GM12878 (cell line): ENCODE results near the gene HBQ1. TPM values are rescaled to one million over a fixed set of nuclear protein-coding genes. Genes with fewer than 3 reads are reported as not detected.

ENCODE experiments used
- ATAC-seq: fragments of 200-7000 bp; cut with Tn5 transposase; 3 replicates; pipeline ENCODE4 v1.9.1; 2020; ENCODE audit warnings: mild to moderate bottlenecking, moderate library complexity
- BruUV-seq: library from RNA; stranded (reverse); fragments of 400-500 nt; replicated peaks from 2 replicates; lab custom pipeline; 2021; lab: Mats Ljungman, UMichigan
- CTCF ChIA-PET: fragments of 300-600 bp; sonication (Branson Sonifier 250); formaldehyde crosslinking; extraction: SDS; loops from one replicate; lab custom pipeline; 2021; ENCODE audit warnings: inconsistent platforms; lab: Yijun Ruan, JAX
- POLR2A ChIA-PET: fragments of 350-600 bp; formaldehyde crosslinking; extraction: SDS; loops from one replicate; lab custom pipeline; 2021; ENCODE audit warnings: inconsistent platforms; lab: Charles Lee
- RAD21 ChIA-PET: fragments of 300-600 bp; sonication (Branson Sonifier 250); formaldehyde crosslinking; loops from one replicate; lab custom pipeline; 2023; ENCODE audit warnings: antibody characterized with exemption; ENCODE audit not compliant: unreplicated experiment; lab: Charles Lee
- SMC1A ChIA-PET: fragments of 300-600 bp; sonication (Branson Sonifier 250); formaldehyde crosslinking; loops from one replicate; lab custom pipeline; 2023; ENCODE audit not compliant: unreplicated experiment, uncharacterized antibody; lab: Charles Lee
- DNase-seq: peaks from one replicate; pipeline ENCODE4 v3.0.0-alpha.2; 2011; ENCODE audit warnings: low read depth, low spot score
- FAIRE-seq: peaks from 3 replicates; lab custom pipeline; 2011; peaks lifted over from hg19 to GRCh38; lab: Jason Lieb, UNC
- H2AFZ ChIP-seq: 2 replicates; pipeline ENCODE4 v1.6.0; 2011; ENCODE audit warnings: low read depth, low read length, control low read depth; ENCODE audit not compliant: control insufficient read depth
- H3K27ac ChIP-seq: 2 replicates; pipeline ENCODE4 v1.5.1; 2011; ENCODE audit warnings: control low read depth; ENCODE audit not compliant: control insufficient read depth, insufficient read depth
- H3K27me3 ChIP-seq, 2 experiments: replicated peaks in 1 of 2; 2 replicates each; pipeline versions ENCODE4 v1.6.0 to v1.6.1; 2011; ENCODE audit warnings: low read length in 1 of 2; ENCODE audit not compliant: control insufficient read depth in 2 of 2, insufficient read depth in 2 of 2
- H3K36me3 ChIP-seq, 2 experiments: 2 replicates each; pipeline ENCODE4 v1.5.1; 2011; ENCODE audit warnings: low read length in 1 of 2; ENCODE audit not compliant: control insufficient read depth in 2 of 2, insufficient read depth in 2 of 2
- H3K4me1 ChIP-seq: 2 replicates; pipeline ENCODE4 v1.6.1; 2011; ENCODE audit warnings: mild to moderate bottlenecking, low read length, moderate library complexity, mixed read lengths; ENCODE audit not compliant: control insufficient read depth, insufficient read depth
- H3K4me2 ChIP-seq: 2 replicates; pipeline ENCODE4 v1.6.0; 2011; ENCODE audit warnings: control low read depth; ENCODE audit not compliant: control insufficient read depth, insufficient read depth
- H3K4me3 ChIP-seq: fragments of 200-600 bp; sonication (generic); 2 replicates; pipeline ENCODE4 v1.5.1; 2016
- H3K79me2 ChIP-seq: 2 replicates; pipeline ENCODE4 v1.6.0; 2011; ENCODE audit warnings: low read length; ENCODE audit not compliant: control insufficient read depth, insufficient read depth
- H3K9ac ChIP-seq: 2 replicates; pipeline ENCODE4 v1.8.0; 2011; ENCODE audit warnings: low read length, control low read depth, mixed read lengths; ENCODE audit not compliant: control insufficient read depth, insufficient read depth
- H3K9me3 ChIP-seq: replicated peaks from 3 replicates; pipeline ENCODE4 v1.5.1; 2011; ENCODE audit warnings: mild to moderate bottlenecking, low read length; ENCODE audit not compliant: control insufficient read depth, insufficient read depth
- H4K20me1 ChIP-seq: 2 replicates; pipeline ENCODE4 v1.6.0; 2011; ENCODE audit not compliant: control insufficient read depth, insufficient read depth
- CREB1 ChIP-seq: IDR thresholded peaks from 2 replicates; pipeline ENCODE4 v1.6.1; 2012; ENCODE audit warnings: low read depth, mild to moderate bottlenecking, inconsistent platforms
- MXI1 ChIP-seq: fragments of 150-350 bp; IDR thresholded peaks from 2 replicates; pipeline ENCODE4 v1.6.1; 2011; ENCODE audit warnings: low read depth, mild to moderate bottlenecking, inconsistent platforms, low read length, improper control_type of control experiment
- NBN ChIP-seq: fragments of 450-650 bp; IDR thresholded peaks from 2 replicates; pipeline ENCODE4 v1.6.1; 2016
- RUNX3 ChIP-seq: IDR thresholded peaks from 2 replicates; pipeline ENCODE4 v1.6.1; 2012; ENCODE audit warnings: low read length, inconsistent platforms
- SPI1 ChIP-seq: IDR thresholded peaks from 2 replicates; pipeline ENCODE4 v1.6.1; 2011; ENCODE audit warnings: low read depth, mild to moderate bottlenecking, low read length, moderate library complexity, borderline replicate concordance; ENCODE audit not compliant: insufficient read depth
- TBL1XR1 ChIP-seq: IDR thresholded peaks from 2 replicates; pipeline ENCODE4 v1.6.1; 2012; ENCODE audit warnings: low read depth, low read length, improper control_type of control experiment
- TCF3 ChIP-seq: IDR thresholded peaks from 2 replicates; pipeline ENCODE4 v1.6.1; 2012; ENCODE audit warnings: low read depth, mild to moderate bottlenecking, low read length, borderline replicate concordance; ENCODE audit not compliant: insufficient read depth
- WGBS: methylation state at CpG from one replicate; pipeline ENCODE4 v1.1.6; 2016; ENCODE audit warnings: low lambda C conversion rate; ENCODE audit not compliant: insufficient replicate concordance, insufficient coverage; ENCODE audit errors: missing lambda C conversion rate; 5-methylcytosine and 5-hydroxymethylcytosine counted together
- in situ Hi-C: fragments of 300-500 bp; cut with MboI; formaldehyde crosslinking; loops from 9 replicates; pipeline ENCODE4 v1.14.3; 2018; ENCODE audit warnings: mixed read lengths
- intact Hi-C: fragments of 100-400 bp; cut with micrococcal nuclease; formaldehyde crosslinking; loops from one replicate; pipeline ENCODE4 v1.14.2; 2022; ENCODE audit not compliant: unreplicated experiment
- polyA plus RNA-seq, 11 experiments: library from polyadenylated mRNA; depleted of rRNA in 4 of 11; unstranded in 6 of 11; stranded (reverse) in 5 of 11; fragments of >200 nt; fragmentation: Nextera tagmentation in 4 of 11; fragmentation: Illumina TruSeq in 1 of 11; extraction: Ambion mirVana in 4 of 11; extraction: Trizol in 1 of 11; gene quantifications; 1 replicate in 1 of 11; 2 replicates in 10 of 11; pipeline versions ENCODE4 v1.2.1 to v1.2.3, GENCODE V29; 2011 to 2016; ENCODE audit warnings: inconsistent platforms in 2 of 11, missing spikeins in 2 of 11, low read depth in 1 of 11
- total RNA-seq, 4 experiments: library from RNA; depleted of rRNA in 3 of 4; stranded (reverse); fragments of >200 nt in 3 of 4; fragmentation: Illumina TruSeq in 1 of 4; extraction: Trizol in 1 of 4; gene quantifications; 2 replicates each; pipeline versions ENCODE4 v1.2.1 to v1.2.3, GENCODE V29; 2013 to 2021
- TF ChIP-seq, protein P1 (sequence below): fragments of 450-650 bp; formaldehyde crosslinking; IDR thresholded peaks from 2 replicates; pipeline ENCODE4 v1.5.0; 2022; ENCODE audit warnings: mild to moderate bottlenecking, missing genetic modification characterization
- TF ChIP-seq, protein P2 (sequence below): fragments of 450-650 bp; IDR thresholded peaks from 2 replicates; pipeline ENCODE4 v1.6.1; 2018; ENCODE audit warnings: mild to moderate bottlenecking, low read depth, moderate library complexity; ENCODE audit not compliant: partially characterized antibody
- TF ChIP-seq, protein P3 (sequence below): fragments of 450-650 bp; formaldehyde crosslinking; IDR thresholded peaks from 2 replicates; pipeline ENCODE4 v1.4.0; 2022; ENCODE audit warnings: mild to moderate bottlenecking, moderate library complexity

The HBQ1 gene
- total and polyA plus RNA-seq, 10 of the 15 experiments (the other 5 are each of a cell fraction or from before 2014, with no cell fraction given), result not detected

DNA sequence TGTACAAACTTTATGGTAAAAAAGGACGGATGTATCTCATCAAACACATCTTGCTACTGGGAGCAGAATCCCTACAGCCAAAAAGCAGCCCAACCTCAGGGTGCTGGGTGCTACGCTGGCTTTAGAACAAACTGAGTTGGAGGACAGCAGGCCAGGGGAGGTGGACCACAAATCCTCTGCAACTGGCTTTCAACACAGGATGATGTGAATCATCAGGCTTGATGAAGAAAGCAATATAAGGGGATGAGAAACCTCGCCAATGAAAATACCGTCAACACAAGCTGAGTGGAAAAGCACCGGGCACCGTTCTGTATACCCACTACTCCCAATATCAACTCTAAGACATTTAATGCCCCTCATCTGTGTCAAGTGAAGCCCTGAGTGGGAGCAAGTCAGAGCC is 14.3 kb downstream of the HBQ1 start (continued):
- TF ChIP-seq, protein P1, sequence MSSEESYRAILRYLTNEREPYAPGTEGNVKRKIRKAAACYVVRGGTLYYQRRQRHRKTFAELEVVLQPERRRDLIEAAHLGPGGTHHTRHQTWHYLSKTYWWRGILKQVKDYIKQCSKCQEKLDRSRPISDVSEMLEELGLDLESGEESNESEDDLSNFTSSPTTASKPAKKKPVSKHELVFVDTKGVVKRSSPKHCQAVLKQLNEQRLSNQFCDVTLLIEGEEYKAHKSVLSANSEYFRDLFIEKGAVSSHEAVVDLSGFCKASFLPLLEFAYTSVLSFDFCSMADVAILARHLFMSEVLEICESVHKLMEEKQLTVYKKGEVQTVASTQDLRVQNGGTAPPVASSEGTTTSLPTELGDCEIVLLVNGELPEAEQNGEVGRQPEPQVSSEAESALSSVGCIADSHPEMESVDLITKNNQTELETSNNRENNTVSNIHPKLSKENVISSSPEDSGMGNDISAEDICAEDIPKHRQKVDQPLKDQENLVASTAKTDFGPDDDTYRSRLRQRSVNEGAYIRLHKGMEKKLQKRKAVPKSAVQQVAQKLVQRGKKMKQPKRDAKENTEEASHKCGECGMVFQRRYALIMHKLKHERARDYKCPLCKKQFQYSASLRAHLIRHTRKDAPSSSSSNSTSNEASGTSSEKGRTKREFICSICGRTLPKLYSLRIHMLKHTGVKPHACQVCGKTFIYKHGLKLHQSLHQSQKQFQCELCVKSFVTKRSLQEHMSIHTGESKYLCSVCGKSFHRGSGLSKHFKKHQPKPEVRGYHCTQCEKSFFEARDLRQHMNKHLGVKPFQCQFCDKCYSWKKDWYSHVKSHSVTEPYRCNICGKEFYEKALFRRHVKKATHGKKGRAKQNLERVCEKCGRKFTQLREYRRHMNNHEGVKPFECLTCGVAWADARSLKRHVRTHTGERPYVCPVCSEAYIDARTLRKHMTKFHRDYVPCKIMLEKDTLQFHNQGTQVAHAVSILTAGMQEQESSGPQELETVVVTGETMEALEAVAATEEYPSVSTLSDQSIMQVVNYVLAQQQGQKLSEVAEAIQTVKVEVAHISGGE (CRISPR knock-in tag), result no peak
- no peak for TF ChIP-seq NBN
- no peak for TF ChIP-seq TCF3
- TF ChIP-seq MXI1, result no peak
- no peak for TF ChIP-seq RUNX3

DNA sequence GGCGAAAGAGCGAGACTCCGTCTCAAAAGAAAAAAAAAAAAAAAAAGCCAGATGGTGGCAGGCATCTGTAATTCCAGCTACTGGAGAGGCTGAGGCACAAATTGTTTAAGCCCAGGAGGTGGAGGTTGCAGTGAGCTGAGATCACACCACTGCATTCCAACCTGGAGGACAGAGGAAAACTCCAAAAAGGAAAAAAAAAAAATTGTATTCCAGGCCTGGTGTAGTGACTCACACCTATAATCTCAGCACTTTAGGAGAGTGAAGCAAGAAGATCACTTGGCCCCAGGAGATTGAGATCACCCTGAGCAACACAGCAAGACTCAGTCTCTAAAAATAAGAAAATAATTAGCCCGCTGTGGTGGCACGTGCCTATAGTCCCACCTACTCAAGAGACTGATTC is 20.1 kb downstream of the HBQ1 start:
- Histone ChIP-seq H3K36me3 (peaks cover 14 to 25% of the 10 kb centered on the region in 2 experiments), H4K20me1 (no peaks in the 10 kb centered on the region), H3K4me3 (no peak overlapping the region), H3K4me2 (no peak overlapping the region), H3K27ac (no peak overlapping the region), H2AFZ (no peak overlapping the region), H3K4me1 (no peaks in the 10 kb centered on the region), H3K9ac (no peak overlapping the region), H3K79me2 (no peaks in the 10 kb centered on the region), H3K27me3 (no peaks in the 10 kb centered on the region), H3K9me3 (no peaks in the 10 kb centered on the region)
- ATAC-seq, result no peak
- RAD21 ChIA-PET, result no interaction called here
- intact Hi-C loops (no loop called here), in situ Hi-C loops (no loop called here)
- POLR2A ChIA-PET, result interaction anchor here (0.5 kb wide), 1 partner anchor 137 kb away, joined by 3 read pairs; no protein-coding TSS in a partner anchor
- DNase-seq, result no peak
- BruUV-seq, result no TSS peak
- CTCF ChIA-PET, result no interaction called here
- WGBS, result 85% methylated on average over 4 of the region's 5 CpGs
- SMC1A ChIA-PET, result interaction anchor here (0.6 kb wide), 1 partner anchor 35 kb away, joined by 3 read pairs; the partner anchor contains the start of gene FAM234A
- no peak for FAIRE-seq
- TF ChIP-seq SPI1 (no peak), CREB1 (no peak), TBL1XR1 (no peak)
- TF ChIP-seq, protein P2, sequence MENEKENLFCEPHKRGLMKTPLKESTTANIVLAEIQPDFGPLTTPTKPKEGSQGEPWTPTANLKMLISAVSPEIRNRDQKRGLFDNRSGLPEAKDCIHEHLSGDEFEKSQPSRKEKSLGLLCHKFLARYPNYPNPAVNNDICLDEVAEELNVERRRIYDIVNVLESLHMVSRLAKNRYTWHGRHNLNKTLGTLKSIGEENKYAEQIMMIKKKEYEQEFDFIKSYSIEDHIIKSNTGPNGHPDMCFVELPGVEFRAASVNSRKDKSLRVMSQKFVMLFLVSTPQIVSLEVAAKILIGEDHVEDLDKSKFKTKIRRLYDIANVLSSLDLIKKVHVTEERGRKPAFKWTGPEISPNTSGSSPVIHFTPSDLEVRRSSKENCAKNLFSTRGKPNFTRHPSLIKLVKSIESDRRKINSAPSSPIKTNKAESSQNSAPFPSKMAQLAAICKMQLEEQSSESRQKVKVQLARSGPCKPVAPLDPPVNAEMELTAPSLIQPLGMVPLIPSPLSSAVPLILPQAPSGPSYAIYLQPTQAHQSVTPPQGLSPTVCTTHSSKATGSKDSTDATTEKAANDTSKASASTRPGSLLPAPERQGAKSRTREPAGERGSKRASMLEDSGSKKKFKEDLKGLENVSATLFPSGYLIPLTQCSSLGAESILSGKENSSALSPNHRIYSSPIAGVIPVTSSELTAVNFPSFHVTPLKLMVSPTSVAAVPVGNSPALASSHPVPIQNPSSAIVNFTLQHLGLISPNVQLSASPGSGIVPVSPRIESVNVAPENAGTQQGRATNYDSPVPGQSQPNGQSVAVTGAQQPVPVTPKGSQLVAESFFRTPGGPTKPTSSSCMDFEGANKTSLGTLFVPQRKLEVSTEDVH, result no peak
- TF ChIP-seq, protein P3, sequence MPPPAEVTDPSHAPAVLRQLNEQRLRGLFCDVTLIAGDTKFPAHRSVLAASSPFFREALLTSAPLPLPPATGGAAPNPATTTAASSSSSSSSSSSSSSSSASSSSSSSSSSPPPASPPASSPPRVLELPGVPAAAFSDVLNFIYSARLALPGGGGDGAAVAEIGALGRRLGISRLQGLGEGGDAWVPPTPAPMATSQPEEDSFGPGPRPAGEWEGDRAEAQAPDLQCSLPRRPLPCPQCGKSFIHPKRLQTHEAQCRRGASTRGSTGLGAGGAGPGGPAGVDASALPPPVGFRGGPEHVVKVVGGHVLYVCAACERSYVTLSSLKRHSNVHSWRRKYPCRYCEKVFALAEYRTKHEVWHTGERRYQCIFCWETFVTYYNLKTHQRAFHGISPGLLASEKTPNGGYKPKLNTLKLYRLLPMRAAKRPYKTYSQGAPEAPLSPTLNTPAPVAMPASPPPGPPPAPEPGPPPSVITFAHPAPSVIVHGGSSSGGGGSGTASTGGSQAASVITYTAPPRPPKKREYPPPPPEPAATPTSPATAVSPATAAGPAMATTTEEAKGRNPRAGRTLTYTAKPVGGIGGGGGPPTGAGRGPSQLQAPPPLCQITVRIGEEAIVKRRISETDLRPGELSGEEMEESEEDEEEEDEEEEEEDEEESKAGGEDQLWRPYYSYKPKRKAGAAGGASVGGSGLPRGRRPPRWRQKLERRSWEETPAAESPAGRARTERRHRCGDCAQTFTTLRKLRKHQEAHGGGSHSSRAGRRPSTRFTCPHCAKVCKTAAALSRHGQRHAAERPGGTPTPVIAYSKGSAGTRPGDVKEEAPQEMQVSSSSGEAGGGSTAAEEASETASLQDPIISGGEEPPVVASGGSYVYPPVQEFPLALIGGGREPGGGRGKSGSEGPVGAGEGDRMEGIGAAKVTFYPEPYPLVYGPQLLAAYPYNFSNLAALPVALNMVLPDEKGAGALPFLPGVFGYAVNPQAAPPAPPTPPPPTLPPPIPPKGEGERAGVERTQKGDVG (CRISPR knock-in tag), result no peak
